HCT116 (cell line): ENCODE measurements around the gene IGSF3. TPM values are rescaled to one million over a fixed set of nuclear protein-coding genes. Genes with fewer than 3 reads are reported as not detected.

Source experiments
- ATAC-seq: fragments of 200-7000 bp; cut with Tn5 transposase; 2 replicates; pipeline ENCODE4 v1.9.1; 2020; ENCODE audit warnings: mild to moderate bottlenecking, moderate library complexity
- BruUV-seq: library from RNA; stranded (reverse); fragments of 400-500 nt; replicated peaks from 2 replicates; lab custom pipeline; 2021; lab: Mats Ljungman, UMichigan
- CTCF ChIA-PET: fragments of 300-600 bp; sonication (Branson Sonifier 250); formaldehyde crosslinking; loops from one replicate; lab custom pipeline; 2021; ENCODE audit warnings: antibody characterized with exemption; lab: Charles Lee
- POLR2A ChIA-PET: fragments of 300-600, 350-600 bp; sonication (Branson Sonifier 250); formaldehyde crosslinking; loops from one replicate; lab custom pipeline; 2021; ENCODE audit warnings: antibody characterized with exemption; lab: Charles Lee
- RAD21 ChIA-PET, 2 experiments: fragments of 300-600 bp; sonication (Branson Sonifier 250); formaldehyde crosslinking; loops; one replicate each; lab custom pipeline; 2023; ENCODE audit warnings: low total read pairs in 2 of 2; ENCODE audit not compliant: uncharacterized antibody in 2 of 2, unreplicated experiment in 2 of 2, low non-redundant PET in 1 of 2; lab: Charles Lee
- DNase-seq: peaks from one replicate; pipeline ENCODE4 v3.0.0-alpha.2; 2010; ENCODE audit warnings: low read depth, low spot score
- H2AFZ ChIP-seq: fragments of 200-600 bp; shearing (Covaris generic), sonication (generic); 2 replicates; pipeline ENCODE4 v1.6.1; 2017; ENCODE audit warnings: low read depth, mixed run types, mixed read lengths, antibody characterized with exemption, low read length; ENCODE audit not compliant: poor library complexity, severe bottlenecking
- H3K27ac ChIP-seq: 2 replicates; pipeline ENCODE4 v1.5.1; 2012; ENCODE audit warnings: low read depth, low read length
- H3K27me3 ChIP-seq: fragments of 200-600 bp; sonication (generic); 2 replicates; pipeline ENCODE4 v1.6.1; 2016; ENCODE audit warnings: mixed run types, low read length, mixed read lengths; ENCODE audit not compliant: insufficient read depth
- H3K36me3 ChIP-seq, 2 experiments: fragments of 200-500 bp in 1 of 2; fragments of 200-600 bp in 1 of 2; sonication (Bioruptor generic) in 1 of 2; sonication (generic) in 1 of 2; 2 replicates each; pipeline versions ENCODE4 v1.5.1 to v1.6.1; 2014 to 2016; ENCODE audit warnings: low read length in 2 of 2, inconsistent platforms in 1 of 2, mixed read lengths in 1 of 2, mixed run types in 1 of 2; ENCODE audit not compliant: insufficient read depth in 2 of 2, control insufficient read depth in 1 of 2
- H3K4me1 ChIP-seq, 2 experiments: fragments of 200-600 bp in 1 of 2; sonication (generic) in 1 of 2; 2 replicates each; pipeline versions ENCODE4 v1.5.1 to v1.6.1; 2012 to 2017; ENCODE audit warnings: low read length in 2 of 2, inconsistent platforms in 1 of 2, mild to moderate bottlenecking in 1 of 2, mixed read lengths in 1 of 2, mixed run types in 1 of 2, moderate library complexity in 1 of 2; ENCODE audit not compliant: insufficient read depth in 2 of 2, control insufficient read depth in 1 of 2
- H3K4me2 ChIP-seq: fragments of 200-600 bp; sonication (generic); 2 replicates; pipeline ENCODE4 v1.6.1; 2017; ENCODE audit warnings: mixed run types, low read length, mixed read lengths
- H3K4me3 ChIP-seq, 2 experiments: fragments of 200-600 bp in 1 of 2; sonication (generic) in 1 of 2; replicated peaks in 1 of 2; 2 replicates each; pipeline ENCODE4 v1.5.1; 2011 to 2016; ENCODE audit warnings: low read length in 2 of 2, control low read depth in 1 of 2, low read depth in 1 of 2, mild to moderate bottlenecking in 1 of 2, mixed read lengths in 1 of 2, mixed run types in 1 of 2
- H3K79me2 ChIP-seq: fragments of 200-600 bp; sonication (generic); 2 replicates; pipeline ENCODE4 v1.6.1; 2017; ENCODE audit warnings: mild to moderate bottlenecking, mixed run types, low read length, moderate library complexity, mixed read lengths; ENCODE audit not compliant: insufficient read depth
- H3K9ac ChIP-seq: fragments of 200-600 bp; sonication (generic); 2 replicates; pipeline ENCODE4 v1.6.1; 2016; ENCODE audit warnings: low read length, mixed read lengths
- H3K9me2 ChIP-seq: fragments of 200-600 bp; sonication (generic), shearing (Covaris generic); 2 replicates; pipeline ENCODE4 v1.6.1; 2017; ENCODE audit warnings: mixed run types, mild to moderate bottlenecking, moderate library complexity; ENCODE audit not compliant: insufficient read depth
- H3K9me3 ChIP-seq, 2 experiments: fragments of 200-500 bp in 1 of 2; fragments of 200-600 bp in 1 of 2; sonication (Bioruptor generic) in 1 of 2; sonication (generic) in 1 of 2; 2 replicates each; pipeline ENCODE4 v1.6.1; 2014 to 2017; ENCODE audit warnings: low read length in 2 of 2, mixed read lengths in 2 of 2, inconsistent platforms in 1 of 2, low read depth in 1 of 2, mild to moderate bottlenecking in 1 of 2, mixed run types in 1 of 2, moderate library complexity in 1 of 2; ENCODE audit not compliant: control insufficient read depth in 1 of 2, insufficient read depth in 1 of 2
- H4K20me1 ChIP-seq: fragments of 200-600 bp; sonication (generic), shearing (Covaris generic); 2 replicates; pipeline ENCODE4 v1.6.1; 2017; ENCODE audit warnings: mixed run types, mild to moderate bottlenecking, moderate library complexity; ENCODE audit not compliant: insufficient read depth
- ATF3 ChIP-seq: IDR thresholded peaks from 2 replicates; pipeline ENCODE4 v1.6.1; 2012
- CBX3 ChIP-seq: IDR thresholded peaks from 2 replicates; pipeline ENCODE4 v1.6.1; 2012; ENCODE audit warnings: low read depth
- CEBPB ChIP-seq: IDR thresholded peaks from 2 replicates; pipeline ENCODE4 v1.6.1; 2012; ENCODE audit warnings: low read depth
- CTCF ChIP-seq, 3 experiments: fragments of 200-600 bp in 1 of 3; sonication (generic) in 1 of 3; IDR thresholded peaks in 2 of 3; conservative IDR thresholded peaks in 1 of 3; 2 replicates each; pipeline ENCODE4 v1.5.1; 2012 to 2017; ENCODE audit warnings: low read depth in 2 of 3, low read length in 2 of 3, antibody characterized with exemption in 1 of 3, borderline replicate concordance in 1 of 3, control low read depth in 1 of 3, mild to moderate bottlenecking in 1 of 3, mixed read lengths in 1 of 3, mixed run types in 1 of 3, moderate library complexity in 1 of 3; ENCODE audit not compliant: insufficient read depth in 1 of 3
- ELF1 ChIP-seq: IDR thresholded peaks from 2 replicates; pipeline ENCODE4 v1.6.1; 2012; ENCODE audit warnings: low read depth, borderline replicate concordance
- EZH2 ChIP-seq: fragments of 200-600 bp; sonication (generic); IDR thresholded peaks from 2 replicates; pipeline ENCODE4 v1.6.1; 2017; ENCODE audit warnings: antibody characterized with exemption, mixed run types
- EZH2phosphoT487 ChIP-seq: fragments of 200-600 bp; IDR thresholded peaks from 2 replicates; pipeline ENCODE4 v1.6.1; 2018; ENCODE audit warnings: antibody characterized with exemption, borderline replicate concordance
- FOSL1 ChIP-seq: IDR thresholded peaks from 2 replicates; pipeline ENCODE4 v1.6.1; 2012; ENCODE audit warnings: low read depth
- JUND ChIP-seq: IDR thresholded peaks from 2 replicates; pipeline ENCODE4 v1.6.1; 2012
- POLR2A ChIP-seq: IDR thresholded peaks from 2 replicates; pipeline ENCODE4 v1.7.0; 2011; ENCODE audit warnings: borderline replicate concordance; ENCODE audit not compliant: insufficient read depth, insufficient read length; ENCODE audit errors: extremely low read depth
- POLR2AphosphoS5 ChIP-seq: IDR thresholded peaks from 2 replicates; pipeline ENCODE4 v1.6.1; 2011; ENCODE audit warnings: mild to moderate bottlenecking, low read depth, low read length, moderate library complexity
- RAD21 ChIP-seq: IDR thresholded peaks from 2 replicates; pipeline ENCODE4 v1.6.1; 2012; ENCODE audit warnings: low read depth, mild to moderate bottlenecking
- SIN3A ChIP-seq: IDR thresholded peaks from 2 replicates; pipeline ENCODE4 v1.6.1; 2012; ENCODE audit warnings: low read depth
- SP1 ChIP-seq: IDR thresholded peaks from 2 replicates; pipeline ENCODE4 v1.6.1; 2012; ENCODE audit warnings: low read depth
- SRF ChIP-seq: IDR thresholded peaks from 2 replicates; pipeline ENCODE4 v1.6.1; 2012; ENCODE audit warnings: low read depth
- TCF7L2 ChIP-seq: IDR thresholded peaks from 2 replicates; pipeline ENCODE4 v1.7.0; 2011; ENCODE audit warnings: borderline replicate concordance, inconsistent platforms; ENCODE audit not compliant: insufficient read depth, insufficient read length; ENCODE audit errors: extremely low read depth
- YY1 ChIP-seq: IDR thresholded peaks from 2 replicates; pipeline ENCODE4 v1.6.1; 2011; ENCODE audit warnings: low read length, low read depth, moderate library complexity, mild to moderate bottlenecking; ENCODE audit not compliant: insufficient replicate concordance; ENCODE audit errors: extremely low read depth
- ZBTB33 ChIP-seq: IDR thresholded peaks from 2 replicates; pipeline ENCODE4 v1.6.1; 2011; ENCODE audit warnings: mild to moderate bottlenecking, low read length, moderate library complexity; ENCODE audit not compliant: insufficient replicate concordance; ENCODE audit errors: extremely low read depth
- ZFX ChIP-seq: fragments of 450-650 bp; IDR thresholded peaks from 2 replicates; pipeline ENCODE4 v1.6.1; 2017
- ZNF274 ChIP-seq: fragments of 200-500 bp; sonication (Bioruptor generic); IDR thresholded peaks from 2 replicates; pipeline ENCODE4 v1.6.1; 2014; ENCODE audit warnings: mild to moderate bottlenecking, low read depth, low read length, inconsistent platforms
- intact Hi-C: fragments of 100-400 bp; cut with micrococcal nuclease; formaldehyde crosslinking; loops from 2 replicates; pipeline ENCODE4 v1.10.0; 2022
- total RNA-seq: library from RNA; stranded (reverse); gene quantifications from one replicate; pipeline ENCODE4 v1.2.1, GENCODE V29; 2021; ENCODE audit not compliant: unreplicated experiment
- TF ChIP-seq, protein P1 (sequence below): IDR thresholded peaks from 2 replicates; pipeline ENCODE4 v1.6.1; 2012; ENCODE audit warnings: low read depth

The IGSF3 gene
- total RNA-seq, 1 experiment from 2014 or later: 18.6 TPM

GRCh38 chr1:116699605-116700004 lies 32.1 kb upstream of the IGSF3 start (continued):
- no peak for TF ChIP-seq SP1
- TF ChIP-seq CEBPB: no peak
- no peak for TF ChIP-seq ZFX
- TF ChIP-seq, all 23 proteins: peak for 0

DNA sequence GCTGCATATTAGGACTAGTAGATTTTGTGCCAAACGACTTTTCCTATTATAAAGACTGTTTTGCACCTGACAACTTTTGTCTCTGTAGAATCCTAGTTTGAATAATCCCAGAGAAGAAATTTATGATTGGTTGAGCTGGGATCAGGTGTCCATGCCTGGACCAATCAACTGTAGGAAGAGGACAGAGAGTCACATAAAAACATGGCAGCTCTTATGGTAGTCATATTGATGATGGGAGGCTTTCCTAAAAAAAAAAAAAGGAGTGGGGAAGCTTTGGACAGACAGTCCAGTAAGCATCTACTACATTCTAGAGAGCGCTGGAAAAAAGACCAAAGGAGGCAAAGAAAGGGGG lies 30.7 kb upstream of the IGSF3 start:
- H3K9me2 ChIP-seq: 0 out of 2 replicates have a peak, but pooled peaks cover 4% of the 10 kb centered on the region
- H3K27me3 ChIP-seq: no peaks in the 10 kb centered on the region
- H3K4me2 ChIP-seq: no peak overlapping the region
- BruUV-seq: no TSS peak
- CTCF ChIA-PET: no interaction called here
- no peaks in the 10 kb centered on the region for H3K9me3 ChIP-seq
- POLR2A ChIA-PET: no interaction called here
- H3K27ac ChIP-seq: no peak overlapping the region
- RAD21 ChIA-PET: no interaction called here
- H3K4me3 ChIP-seq: no peak overlapping the region
- H3K4me1 ChIP-seq: peaks cover 4 to 14% of the 10 kb centered on the region in 2 experiments; a peak in 3 of 4 replicates
- no peaks in the 10 kb centered on the region for H3K36me3 ChIP-seq
- no peak overlapping the region for H3K9ac ChIP-seq
- no peak overlapping the region for H2AFZ ChIP-seq
- TF ChIP-seq CTCF (IDR thresholded peaks at IDR 0.05 in 2 of 3, conservative IDR thresholded peaks at IDR 0.05 in 1 of 3; ENCODE audit: borderline replicate concordance in 1 of 3, insufficient read depth in 1 of 3, low read depth in 2 of 3, low read length in 2 of 3) (no peak), SRF (no peak), FOSL1 (no peak), TCF7L2 (no peak), ATF3 (no peak), ZNF274 (no peak), JUND (no peak), ZFX (no peak), ZBTB33 (no peak), ELF1 (no peak), CBX3 (no peak), EZH2phosphoT487 (no peak), RAD21 (no peak), SIN3A (no peak), POLR2A (no peak), YY1 (no peak), POLR2AphosphoS5 (no peak), EZH2 (no peak)
- TF ChIP-seq, protein P1, sequence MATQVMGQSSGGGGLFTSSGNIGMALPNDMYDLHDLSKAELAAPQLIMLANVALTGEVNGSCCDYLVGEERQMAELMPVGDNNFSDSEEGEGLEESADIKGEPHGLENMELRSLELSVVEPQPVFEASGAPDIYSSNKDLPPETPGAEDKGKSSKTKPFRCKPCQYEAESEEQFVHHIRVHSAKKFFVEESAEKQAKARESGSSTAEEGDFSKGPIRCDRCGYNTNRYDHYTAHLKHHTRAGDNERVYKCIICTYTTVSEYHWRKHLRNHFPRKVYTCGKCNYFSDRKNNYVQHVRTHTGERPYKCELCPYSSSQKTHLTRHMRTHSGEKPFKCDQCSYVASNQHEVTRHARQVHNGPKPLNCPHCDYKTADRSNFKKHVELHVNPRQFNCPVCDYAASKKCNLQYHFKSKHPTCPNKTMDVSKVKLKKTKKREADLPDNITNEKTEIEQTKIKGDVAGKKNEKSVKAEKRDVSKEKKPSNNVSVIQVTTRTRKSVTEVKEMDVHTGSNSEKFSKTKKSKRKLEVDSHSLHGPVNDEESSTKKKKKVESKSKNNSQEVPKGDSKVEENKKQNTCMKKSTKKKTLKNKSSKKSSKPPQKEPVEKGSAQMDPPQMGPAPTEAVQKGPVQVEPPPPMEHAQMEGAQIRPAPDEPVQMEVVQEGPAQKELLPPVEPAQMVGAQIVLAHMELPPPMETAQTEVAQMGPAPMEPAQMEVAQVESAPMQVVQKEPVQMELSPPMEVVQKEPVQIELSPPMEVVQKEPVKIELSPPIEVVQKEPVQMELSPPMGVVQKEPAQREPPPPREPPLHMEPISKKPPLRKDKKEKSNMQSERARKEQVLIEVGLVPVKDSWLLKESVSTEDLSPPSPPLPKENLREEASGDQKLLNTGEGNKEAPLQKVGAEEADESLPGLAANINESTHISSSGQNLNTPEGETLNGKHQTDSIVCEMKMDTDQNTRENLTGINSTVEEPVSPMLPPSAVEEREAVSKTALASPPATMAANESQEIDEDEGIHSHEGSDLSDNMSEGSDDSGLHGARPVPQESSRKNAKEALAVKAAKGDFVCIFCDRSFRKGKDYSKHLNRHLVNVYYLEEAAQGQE: no peak
- no peaks in the 10 kb centered on the region for H4K20me1 ChIP-seq
- DNase-seq (no peak), ATAC-seq (no peak)
- no peaks in the 10 kb centered on the region for H3K79me2 ChIP-seq
- intact Hi-C loops: no loop called here
